GM10266 (cell line): Measurements from ENCODE around the gene NEK1.
"Not testable (repeated sequence)": the region's sequence is repeated elsewhere in the genome, so short reads cannot be mapped to it uniquely, and the experiment has no call there.

Source experiments
- DNase-seq: peaks from one replicate; pipeline ENCODE4 v3.0.0; 2012; ENCODE audit errors: extremely low spot score
- TF ChIP-seq, protein P1 (sequence below): IDR thresholded peaks from 2 replicates; pipeline ENCODE4 v1.5.1; 2012; ENCODE audit warnings: mild to moderate bottlenecking, low read depth; ENCODE audit not compliant: control insufficient read depth, insufficient read depth; ENCODE audit errors: missing control alignments

NEK1 gene

GRCh38 chr4:169583563-169583962 is 28.8 kb downstream of the NEK1 start:
- TF ChIP-seq, protein P1, sequence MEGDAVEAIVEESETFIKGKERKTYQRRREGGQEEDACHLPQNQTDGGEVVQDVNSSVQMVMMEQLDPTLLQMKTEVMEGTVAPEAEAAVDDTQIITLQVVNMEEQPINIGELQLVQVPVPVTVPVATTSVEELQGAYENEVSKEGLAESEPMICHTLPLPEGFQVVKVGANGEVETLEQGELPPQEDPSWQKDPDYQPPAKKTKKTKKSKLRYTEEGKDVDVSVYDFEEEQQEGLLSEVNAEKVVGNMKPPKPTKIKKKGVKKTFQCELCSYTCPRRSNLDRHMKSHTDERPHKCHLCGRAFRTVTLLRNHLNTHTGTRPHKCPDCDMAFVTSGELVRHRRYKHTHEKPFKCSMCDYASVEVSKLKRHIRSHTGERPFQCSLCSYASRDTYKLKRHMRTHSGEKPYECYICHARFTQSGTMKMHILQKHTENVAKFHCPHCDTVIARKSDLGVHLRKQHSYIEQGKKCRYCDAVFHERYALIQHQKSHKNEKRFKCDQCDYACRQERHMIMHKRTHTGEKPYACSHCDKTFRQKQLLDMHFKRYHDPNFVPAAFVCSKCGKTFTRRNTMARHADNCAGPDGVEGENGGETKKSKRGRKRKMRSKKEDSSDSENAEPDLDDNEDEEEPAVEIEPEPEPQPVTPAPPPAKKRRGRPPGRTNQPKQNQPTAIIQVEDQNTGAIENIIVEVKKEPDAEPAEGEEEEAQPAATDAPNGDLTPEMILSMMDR, result no peak
- DNase-seq, result no peak

DNA sequence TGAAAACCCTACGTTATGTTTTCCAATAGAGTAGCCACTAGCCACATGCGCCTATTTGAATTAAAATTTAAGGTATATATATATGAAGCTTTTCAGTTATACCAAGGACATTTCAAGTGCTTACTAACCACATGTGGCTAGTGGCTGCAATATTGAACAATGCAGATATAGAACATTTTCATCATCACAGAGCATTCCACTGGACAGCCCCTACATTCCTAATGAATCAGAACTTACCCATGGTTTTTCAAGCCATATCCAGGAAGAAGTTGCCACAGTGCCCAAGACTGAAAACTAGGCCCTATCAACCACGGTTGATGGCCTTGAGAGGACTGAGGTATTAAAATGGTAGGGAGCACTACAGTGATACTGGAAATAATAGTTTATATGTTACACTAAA is 29.7 kb downstream of the NEK1 start:
- TF ChIP-seq, protein P1, result no peak
- DNase-seq, result no peak

DNA sequence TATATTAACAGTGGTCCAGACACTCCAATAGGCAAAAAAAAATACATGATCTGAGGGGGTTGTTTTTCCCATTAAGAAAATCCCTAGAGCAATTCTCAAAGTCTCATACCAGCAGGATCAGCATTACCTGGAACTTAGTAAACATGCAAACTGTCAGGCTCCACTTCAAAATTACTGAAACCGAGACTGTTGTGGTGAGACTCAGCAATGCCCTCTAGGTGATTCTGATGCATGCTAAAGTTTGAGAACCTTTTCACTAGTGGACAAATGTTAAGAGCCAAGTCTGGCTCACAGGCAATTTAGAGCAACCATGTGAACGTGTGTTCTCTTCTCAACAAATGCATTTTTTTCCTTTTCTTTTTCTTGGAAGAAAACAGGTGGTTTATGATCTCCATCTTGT is 30.2 kb downstream of the NEK1 start:
- no peak for DNase-seq

DNA sequence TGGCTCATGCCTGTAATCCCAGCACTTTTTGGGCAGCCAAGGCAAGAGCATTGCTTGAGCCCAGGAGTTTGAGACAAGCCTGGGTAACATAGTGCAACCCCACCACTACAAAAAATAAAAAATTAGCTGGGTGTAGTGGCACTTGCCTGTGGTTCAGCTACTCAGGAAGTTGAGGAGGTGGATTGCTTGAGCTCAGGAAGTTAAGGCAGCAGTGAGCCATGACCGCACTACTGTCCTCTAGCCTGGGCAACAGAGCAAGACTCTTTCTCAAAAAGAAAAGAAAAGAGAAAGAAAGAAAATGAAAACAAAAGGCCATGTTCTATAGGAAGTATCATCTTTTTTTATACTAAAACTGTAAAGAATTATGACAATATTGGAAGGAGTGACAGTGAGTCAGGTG is 38.5 kb downstream of the NEK1 start:
- TF ChIP-seq, protein P1, result no peak

More for the DNA sequence above, 30.2 kb downstream of the NEK1 start:
- TF ChIP-seq, protein P1, result peak; percentile 25

GRCh38 chr4:169571435-169571834 is 40.9 kb downstream of the NEK1 start:
- TF ChIP-seq, protein P1, result no peak
- DNase-seq, result no peak

More for the DNA sequence above, 38.5 kb downstream of the NEK1 start:
- DNase-seq, result no peak

- DNase-seq, result not testable (repeated sequence)
Measured at GRCh38 chr4:169571012-169571411, 41.4 kb downstream of the NEK1 start.

DNA sequence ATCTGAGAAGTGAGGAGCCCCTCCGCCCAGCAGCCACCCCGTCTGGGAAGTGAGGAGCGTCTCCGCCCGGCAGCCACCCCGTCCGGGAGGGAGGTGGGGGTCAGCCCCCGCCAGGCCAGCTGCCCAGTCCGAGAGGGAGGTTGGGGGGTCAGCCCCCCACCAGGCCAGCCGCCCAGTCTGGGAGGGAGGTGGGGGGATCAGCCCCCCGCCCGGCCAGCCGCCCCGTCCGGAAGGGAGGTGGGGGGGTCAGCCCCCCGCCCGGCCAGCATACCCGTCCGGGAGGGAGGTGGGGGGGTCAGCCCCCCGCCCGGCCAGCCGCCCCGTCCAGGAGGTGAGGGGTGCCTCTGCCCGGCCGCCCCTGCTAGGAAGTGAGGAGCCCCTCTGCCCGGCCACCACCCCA is 42.1 kb downstream of the NEK1 start:
- not testable (repeated sequence) for DNase-seq

DNA sequence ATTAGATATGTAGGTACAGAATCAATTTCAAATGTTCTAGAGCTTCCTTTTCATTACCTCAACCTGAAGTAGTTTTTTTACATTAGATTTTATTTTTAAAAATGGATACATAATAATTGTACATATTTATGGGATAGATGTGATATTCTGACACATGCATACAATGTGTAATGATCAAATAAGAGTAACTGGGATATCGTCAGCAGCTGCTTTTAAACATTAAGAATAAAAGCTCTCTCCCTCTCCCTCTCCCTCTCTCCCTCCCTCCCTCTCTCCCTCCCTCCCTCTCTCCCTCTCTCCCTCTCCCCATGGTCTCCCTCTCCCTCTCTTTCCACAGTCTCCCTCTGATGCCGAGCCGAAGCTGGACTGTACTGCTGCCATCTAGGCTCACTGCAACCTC is 43.2 kb downstream of the NEK1 start:
- DNase-seq, result not testable (repeated sequence)

GRCh38 chr4:169567916-169568315 is 44.5 kb downstream of the NEK1 start:
- no peak for DNase-seq
- TF ChIP-seq, protein P1, result no peak
